ENCODE measurements around the gene INPP4B. TPM values are rescaled to one million over a fixed set of nuclear protein-coding genes. Genes with fewer than 3 reads are reported as not detected.

Gene INPP4B
- 5.5 and 6.3 TPM in 2 replicates for total RNA-seq
- polyA plus RNA-seq = 4.2 and 4.6 TPM in 2 replicates

GRCh38 chr4:142846108-142846728 is at the start of gene INPP4B:
INPP4B (minus strand) TSS chr4:142846301.
- H3K27ac ChIP-seq = peak within 1 kb of the TSS; percentile 37
- H3K9me3 ChIP-seq (ENCODE audit: low read depth) = no peaks in the 10 kb centered on the region
- peak; percentile 64 to 83 for DNase-seq (ENCODE audit: low read depth in 1 of 2, low spot score in 1 of 2)
- no peak for TF ChIP-seq CTCF (IDR thresholded peaks at IDR 0.05; ENCODE audit: low read depth, low read length)
- H3K27me3 ChIP-seq = peaks cover 51% of the 10 kb centered on the region
- peak within 1 kb of the TSS; percentile 59 for H3K4me3 ChIP-seq
- no peaks in the 10 kb centered on the region for H3K36me3 ChIP-seq
- no peaks in the 10 kb centered on the region for H3K4me1 ChIP-seq (ENCODE audit: low read depth)

GRCh38 chr4:142893012-142893411 is 46.9 kb upstream of the INPP4B start:
- DNase-seq (ENCODE audit: low read depth in 1 of 2, low spot score in 1 of 2) = no peak
- no peaks in the 10 kb centered on the region for H3K9me3 ChIP-seq (ENCODE audit: low read depth)
- H3K27ac ChIP-seq = no peak overlapping the region
- no peaks in the 10 kb centered on the region for H3K4me1 ChIP-seq (ENCODE audit: low read depth)
- no peaks in the 10 kb centered on the region for H3K36me3 ChIP-seq
- H3K4me3 ChIP-seq = no peak overlapping the region
- no peaks in the 10 kb centered on the region for H3K27me3 ChIP-seq
- no peak for TF ChIP-seq CTCF (IDR thresholded peaks at IDR 0.05; ENCODE audit: low read depth, low read length)

- no peaks in the 10 kb centered on the region for H3K27me3 ChIP-seq
- no peaks in the 10 kb centered on the region for H3K4me1 ChIP-seq (ENCODE audit: low read depth)
- no peaks in the 10 kb centered on the region for H3K36me3 ChIP-seq
- H3K27ac ChIP-seq = no peak overlapping the region
- TF ChIP-seq CTCF (IDR thresholded peaks at IDR 0.05; ENCODE audit: low read depth, low read length) = no peak
- no peaks in the 10 kb centered on the region for H3K9me3 ChIP-seq (ENCODE audit: low read depth)
- H3K4me3 ChIP-seq = no peak overlapping the region
- DNase-seq (ENCODE audit: low read depth in 1 of 2, low spot score in 1 of 2) = peak in 1 of 2 donors; percentile 0
Observed at GRCh38 chr4:142886566-142886965, 40.5 kb upstream of the INPP4B start.

GRCh38 chr4:142883040-142883832 is 37.1 kb upstream of the INPP4B start:
- H3K4me1 ChIP-seq (ENCODE audit: low read depth) = no peaks in the 10 kb centered on the region
- peak; percentile 15 for TF ChIP-seq CTCF (IDR thresholded peaks at IDR 0.05; ENCODE audit: low read depth, low read length)
- DNase-seq (ENCODE audit: low read depth in 1 of 2, low spot score in 1 of 2) = peak; percentile 6 to 38

GRCh38 chr4:142882159-142882558 is 36.1 kb upstream of the INPP4B start:
- no peak for DNase-seq (ENCODE audit: low read depth in 1 of 2, low spot score in 1 of 2)
- no peak for TF ChIP-seq CTCF (IDR thresholded peaks at IDR 0.05; ENCODE audit: low read depth, low read length)
- no peaks in the 10 kb centered on the region for H3K9me3 ChIP-seq (ENCODE audit: low read depth)
- H3K27me3 ChIP-seq = no peaks in the 10 kb centered on the region
- no peak overlapping the region for H3K4me3 ChIP-seq
- no peaks in the 10 kb centered on the region for H3K36me3 ChIP-seq
- no peaks in the 10 kb centered on the region for H3K4me1 ChIP-seq (ENCODE audit: low read depth)
- no peak overlapping the region for H3K27ac ChIP-seq

More at GRCh38 chr4:142883040-142883832, 37.1 kb upstream of the INPP4B start:
- H3K4me3 ChIP-seq = no peak overlapping the region
- H3K36me3 ChIP-seq = no peaks in the 10 kb centered on the region
- no peaks in the 10 kb centered on the region for H3K9me3 ChIP-seq (ENCODE audit: low read depth)
- no peak overlapping the region for H3K27ac ChIP-seq
- H3K27me3 ChIP-seq = no peaks in the 10 kb centered on the region
